Neural progenitor cell (in vitro differentiated cells): ENCODE data around the gene ARHGAP26.

Source experiments
- EZH2 ChIP-seq: fragments of 200-600 bp; sonication (generic); IDR thresholded peaks from 2 replicates; pipeline ENCODE4 v1.6.1; 2017; ENCODE audit warnings: antibody characterized with exemption, mild to moderate bottlenecking, moderate library complexity
- EZH2phosphoT487 ChIP-seq: fragments of 200-600 bp; sonication (generic); IDR thresholded peaks from 2 replicates; pipeline ENCODE4 v1.6.1; 2017; ENCODE audit warnings: antibody characterized with exemption
- TF ChIP-seq, protein P1 (sequence below): fragments of 200-600 bp; sonication (generic); IDR thresholded peaks from 2 replicates; pipeline ENCODE4 v1.5.1; 2017; ENCODE audit warnings: antibody characterized with exemption, mild to moderate bottlenecking

GRCh38 chr5:142797420-142797819 is 27.2 kb downstream of the ARHGAP26 start:
- TF ChIP-seq, protein P1, sequence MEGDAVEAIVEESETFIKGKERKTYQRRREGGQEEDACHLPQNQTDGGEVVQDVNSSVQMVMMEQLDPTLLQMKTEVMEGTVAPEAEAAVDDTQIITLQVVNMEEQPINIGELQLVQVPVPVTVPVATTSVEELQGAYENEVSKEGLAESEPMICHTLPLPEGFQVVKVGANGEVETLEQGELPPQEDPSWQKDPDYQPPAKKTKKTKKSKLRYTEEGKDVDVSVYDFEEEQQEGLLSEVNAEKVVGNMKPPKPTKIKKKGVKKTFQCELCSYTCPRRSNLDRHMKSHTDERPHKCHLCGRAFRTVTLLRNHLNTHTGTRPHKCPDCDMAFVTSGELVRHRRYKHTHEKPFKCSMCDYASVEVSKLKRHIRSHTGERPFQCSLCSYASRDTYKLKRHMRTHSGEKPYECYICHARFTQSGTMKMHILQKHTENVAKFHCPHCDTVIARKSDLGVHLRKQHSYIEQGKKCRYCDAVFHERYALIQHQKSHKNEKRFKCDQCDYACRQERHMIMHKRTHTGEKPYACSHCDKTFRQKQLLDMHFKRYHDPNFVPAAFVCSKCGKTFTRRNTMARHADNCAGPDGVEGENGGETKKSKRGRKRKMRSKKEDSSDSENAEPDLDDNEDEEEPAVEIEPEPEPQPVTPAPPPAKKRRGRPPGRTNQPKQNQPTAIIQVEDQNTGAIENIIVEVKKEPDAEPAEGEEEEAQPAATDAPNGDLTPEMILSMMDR, result no peak
- TF ChIP-seq EZH2phosphoT487 (no peak), EZH2 (no peak)
